Activated CD4-positive, alpha-beta T cell treated with anti-CD3 and anti-CD28 coated beads, Interleukin-2, amount 50 U/mL, for 16 hours (primary cell): ENCODE results near the gene PARVA.

ENCODE experiments used
- DNase-seq: peaks from one replicate; pipeline ENCODE4 v3.0.0-alpha.2; 2020

The PARVA gene

DNA sequence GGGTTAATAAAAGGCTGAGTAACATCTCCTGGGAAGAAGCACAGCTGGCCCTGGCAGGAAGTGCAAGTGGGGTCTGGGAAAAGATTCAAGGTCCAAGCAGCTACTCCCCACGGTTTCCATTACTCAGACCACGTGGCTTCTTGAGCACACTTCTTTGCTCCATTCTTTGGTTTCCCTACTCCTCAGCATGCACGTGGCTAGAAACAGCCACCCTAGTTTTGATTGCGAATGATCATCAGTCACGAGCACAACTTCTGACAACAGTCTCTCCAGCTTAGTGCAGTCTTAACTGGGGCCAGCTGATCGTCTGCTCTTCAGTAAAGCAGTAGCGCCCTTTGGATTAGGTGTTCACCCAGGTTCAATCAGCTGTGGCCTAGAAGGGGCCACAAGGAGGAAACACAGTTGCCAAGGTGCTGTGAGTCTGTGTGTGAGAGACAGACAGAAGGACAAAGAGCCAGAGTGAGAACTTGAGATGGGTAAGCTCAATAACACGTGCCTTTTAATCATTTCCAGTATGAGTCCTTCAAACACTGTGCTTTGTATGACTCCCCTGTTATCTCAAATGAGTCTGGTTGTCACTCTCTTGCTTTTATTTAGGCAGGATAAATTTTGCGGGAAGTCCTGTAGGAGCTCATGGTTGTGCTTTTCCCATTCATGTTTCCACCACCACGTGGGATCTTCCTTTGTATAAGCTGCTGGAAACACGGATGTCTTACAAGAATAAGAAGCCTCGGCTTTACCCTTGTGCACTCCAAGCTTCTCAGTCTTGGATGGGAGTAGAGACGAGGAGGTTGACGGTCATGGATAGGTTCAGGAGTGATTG, 901 bp upstream of the PARVA start:
- no peak for DNase-seq

GRCh38 chr11:12377824-12378593, 638 bp downstream of the PARVA start:
- no peak for DNase-seq

- no peak for DNase-seq
These were observed 3.4 kb downstream of the PARVA start for GRCh38 chr11:12380565-12381325.

DNA sequence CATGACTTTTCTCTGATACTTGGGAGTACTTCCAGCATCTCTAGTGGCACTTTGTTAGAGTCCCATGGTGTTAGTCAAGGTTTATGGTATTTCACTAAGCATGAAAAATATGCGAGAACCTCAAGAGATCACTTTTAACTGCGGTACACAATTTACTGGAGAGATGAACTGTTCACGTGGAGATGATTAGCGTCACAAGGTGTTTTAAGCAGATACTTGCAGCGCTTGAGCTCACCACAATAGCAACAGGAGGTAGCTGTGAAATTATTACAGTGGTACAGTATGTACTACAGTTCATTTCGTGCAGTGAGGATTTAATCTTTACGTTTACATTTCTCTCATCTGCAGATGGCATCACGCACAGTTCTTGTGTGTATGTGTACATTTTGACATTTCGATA, 4.5 kb downstream of the PARVA start:
- DNase-seq, result no peak

DNA sequence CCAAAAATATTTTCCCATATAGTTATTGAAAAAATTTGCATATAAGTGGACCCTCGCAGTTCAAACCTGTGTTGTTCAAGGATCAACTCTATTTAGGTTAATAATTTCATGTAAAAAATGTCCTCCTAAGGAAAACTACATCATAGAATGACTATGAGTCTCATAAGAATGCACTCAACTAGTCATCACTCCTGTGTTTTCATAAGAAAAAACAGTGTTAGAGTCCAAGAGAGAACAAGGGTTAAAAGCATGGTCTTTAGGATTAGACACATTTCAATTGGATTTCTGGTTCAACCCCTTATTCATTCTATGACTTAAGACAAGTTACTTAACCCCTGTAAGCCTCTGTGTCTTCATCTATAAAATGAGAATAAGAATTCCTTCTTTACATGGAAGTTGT, 5.1 kb downstream of the PARVA start:
- no peak for DNase-seq

GRCh38 chr11:12386309-12386708, 8.9 kb downstream of the PARVA start:
- DNase-seq, result no peak

- DNase-seq, result no peak
These were observed 9.4 kb downstream of the PARVA start for GRCh38 chr11:12386745-12387144.

DNA sequence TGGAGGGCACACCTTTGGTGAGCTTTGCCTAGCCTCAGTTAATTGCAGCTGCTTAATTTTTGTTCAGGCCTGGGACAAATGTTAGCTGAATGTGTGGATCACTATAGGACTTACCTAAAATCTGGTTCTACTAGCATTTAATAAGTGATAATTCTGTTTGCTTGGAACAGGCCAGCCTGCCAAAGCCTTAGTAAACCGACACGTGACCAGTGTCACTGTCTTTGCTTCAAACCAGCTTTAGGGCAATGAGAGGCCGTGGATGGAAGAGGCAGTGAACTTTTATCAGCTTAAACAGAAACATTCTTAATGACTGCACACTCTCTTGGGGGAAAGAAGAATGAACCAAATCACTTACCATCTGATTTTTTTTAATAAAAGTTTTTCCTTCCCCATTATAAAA, 10.8 kb downstream of the PARVA start:
- DNase-seq, result no peak

DNA sequence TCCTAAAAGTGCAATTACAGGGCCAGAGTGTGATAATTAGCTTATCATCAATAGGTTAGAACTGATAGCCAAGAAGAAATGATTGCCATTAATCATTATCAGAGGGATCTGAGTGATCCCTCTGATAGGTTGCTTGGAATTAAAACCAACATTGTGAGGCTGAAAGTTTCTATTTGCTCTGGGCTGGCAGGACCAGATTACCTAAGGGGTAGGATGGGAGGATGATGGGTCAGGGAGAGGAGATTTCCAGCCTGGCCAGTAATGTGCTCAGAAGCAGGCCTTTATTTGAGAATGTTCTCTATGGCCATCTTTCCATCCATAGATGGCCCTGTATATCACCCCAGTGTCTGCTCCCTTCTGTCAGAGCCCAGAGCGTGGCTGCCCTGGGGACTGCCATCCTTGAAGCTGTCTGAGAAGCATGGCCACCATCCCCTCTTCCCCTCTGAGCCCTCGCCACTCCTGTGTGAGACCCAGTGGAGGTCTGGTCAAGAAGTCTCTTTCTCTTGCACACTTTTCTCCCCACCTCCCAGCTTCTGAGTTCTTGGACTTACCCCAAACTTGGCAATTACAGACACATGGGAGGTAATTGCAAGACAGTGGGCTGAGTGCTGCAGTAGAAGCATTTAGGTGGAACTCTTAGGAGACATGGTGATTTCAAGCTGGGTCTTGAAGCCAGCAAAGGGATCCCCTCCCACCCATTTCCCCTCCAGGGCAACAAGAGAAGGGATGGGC, 11.7 kb downstream of the PARVA start:
- DNase-seq, result no peak

- no peak for DNase-seq
These were observed 12.6 kb downstream of the PARVA start for GRCh38 chr11:12389676-12390657.

GRCh38 chr11:12390687-12391110, 13.3 kb downstream of the PARVA start:
- DNase-seq, result no peak

- no peak for DNase-seq
These were observed 15.3 kb downstream of the PARVA start for GRCh38 chr11:12392672-12393071.

- DNase-seq, result no peak
These were observed 16.3 kb downstream of the PARVA start for GRCh38 chr11:12393691-12394090.

GRCh38 chr11:12394601-12395000, 17.2 kb downstream of the PARVA start:
- DNase-seq, result no peak

- DNase-seq, result no peak
These were observed 18.0 kb downstream of the PARVA start for GRCh38 chr11:12395333-12395732.

- no peak for DNase-seq
These were observed 20.6 kb downstream of the PARVA start for GRCh38 chr11:12397931-12398334.

DNA sequence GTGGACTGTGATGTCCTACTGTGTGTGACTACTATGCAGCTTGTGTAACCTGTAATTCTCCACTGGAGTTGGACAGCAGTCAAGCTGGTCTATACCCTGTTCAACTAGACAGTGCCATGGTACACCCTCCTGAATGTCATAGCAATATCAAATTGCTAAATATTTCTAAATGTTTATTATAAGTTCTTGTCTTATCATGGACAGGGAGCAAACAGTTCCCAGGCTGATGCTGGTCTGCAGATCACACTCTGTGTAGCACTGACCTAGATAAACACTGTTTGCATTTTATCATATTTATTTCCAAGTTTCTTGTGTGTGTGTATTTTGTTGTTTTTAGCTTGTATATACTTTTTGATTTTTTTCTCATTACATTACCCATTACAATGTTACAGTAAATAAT, 22.0 kb downstream of the PARVA start:
- no peak for DNase-seq

- no peak for DNase-seq
These were observed 24.7 kb downstream of the PARVA start for GRCh38 chr11:12402025-12402424.

GRCh38 chr11:12402691-12403120, 25.3 kb downstream of the PARVA start:
- no peak for DNase-seq

DNA sequence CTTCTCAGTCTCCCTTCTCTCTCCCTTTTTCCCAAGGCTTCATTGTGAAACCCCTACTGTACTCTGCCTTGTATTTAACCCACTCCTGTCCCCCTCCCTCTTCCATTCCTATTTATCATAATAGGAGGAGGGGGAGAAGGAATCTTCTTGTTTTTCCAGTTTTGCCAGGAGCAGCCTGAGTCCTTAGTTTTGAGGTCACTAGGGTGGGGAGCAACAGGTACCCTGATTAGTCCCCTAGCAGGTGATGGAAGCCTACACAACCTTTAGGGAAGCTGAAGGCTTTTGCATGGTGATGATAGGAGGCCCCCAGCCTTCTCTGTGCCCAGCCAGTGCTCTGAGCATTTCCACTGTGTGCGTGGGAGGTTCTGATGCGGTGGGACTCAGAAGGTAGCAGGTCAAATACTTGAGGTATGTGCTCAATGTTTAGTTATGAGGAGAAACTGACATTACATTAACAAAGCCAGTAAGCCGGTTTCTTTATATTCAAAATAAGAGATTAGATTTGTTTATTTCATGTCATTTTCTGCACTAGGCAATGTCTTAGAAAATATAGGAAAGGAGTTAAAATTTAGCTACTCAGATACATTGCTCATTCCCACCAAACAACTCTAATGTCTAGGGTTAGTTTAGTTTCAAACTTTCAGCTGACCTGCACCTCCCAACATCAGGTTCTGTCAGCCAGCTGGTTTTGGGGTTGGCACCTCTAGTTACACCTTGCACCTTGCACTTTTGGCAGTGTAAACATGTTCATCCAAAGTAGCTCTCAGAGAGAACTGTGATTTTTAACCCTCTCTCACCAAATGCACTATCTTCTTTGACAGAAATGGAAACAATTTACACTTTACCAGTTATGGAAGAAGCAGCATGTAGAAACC, 26.0 kb downstream of the PARVA start:
- DNase-seq, result no peak

GRCh38 chr11:12403997-12404350, 26.6 kb downstream of the PARVA start:
- no peak for DNase-seq
